Upper lobe of right lung (tissue), 1 donor: ENCODE measurements around the gene RGS12. TPM values are rescaled to one million over a fixed set of nuclear protein-coding genes. Genes with fewer than 3 reads are reported as not detected.
A peak's percentile ranks its signal among the peaks of the same experiment; 100 is the strongest.

Experiments used
- ATAC-seq: fragments of 200-7000 bp; cut with Tn5 transposase; one replicate; pipeline ENCODE4 v1.9.1; 2020; ENCODE audit warnings: mild to moderate bottlenecking, moderate library complexity
- DNase-seq: peaks from one replicate; pipeline ENCODE4 v3.0.0-alpha.2; 2020
- H3K27ac ChIP-seq: fragments of 200-600 bp; one replicate; pipeline ENCODE4 v1.8.0; 2022
- H3K27me3 ChIP-seq: fragments of 200-600 bp; one replicate; pipeline ENCODE4 v1.8.0; 2022; ENCODE audit warnings: mild to moderate bottlenecking
- H3K36me3 ChIP-seq: fragments of 200-600 bp; one replicate; pipeline ENCODE4 v1.8.0; 2022
- H3K4me1 ChIP-seq: fragments of 200-600 bp; one replicate; pipeline ENCODE4 v1.8.0; 2022
- H3K4me3 ChIP-seq: fragments of 200-600 bp; one replicate; pipeline ENCODE4 v1.8.0; 2022; ENCODE audit warnings: mild to moderate bottlenecking
- H3K9me3 ChIP-seq: fragments of 200-600 bp; one replicate; pipeline ENCODE4 v1.8.0; 2022
- CTCF ChIP-seq: fragments of 200-600 bp; IDR thresholded peaks from one replicate; pipeline ENCODE4 v1.8.0; 2022; ENCODE audit warnings: antibody characterized with exemption
- intact Hi-C: fragments of 100-400 bp; cut with DNase I; formaldehyde crosslinking; loops from one replicate; pipeline ENCODE4 v1.11.0; 2022
- total RNA-seq: library from RNA; stranded (reverse); fragmentation: NEBNext Ultra II Directional; extraction: Animal tissue kit (Norgen Biotek cat#: 25700); gene quantifications from one replicate; pipeline ENCODE4 v1.2.1, GENCODE V29; 2021
- donor health status: DM: no; HTN: yes; CAD: no; lungs with severe emphysema.

Gene RGS12
- total RNA-seq, 1 donor from 2014 or later: 58.2 TPM

DNA sequence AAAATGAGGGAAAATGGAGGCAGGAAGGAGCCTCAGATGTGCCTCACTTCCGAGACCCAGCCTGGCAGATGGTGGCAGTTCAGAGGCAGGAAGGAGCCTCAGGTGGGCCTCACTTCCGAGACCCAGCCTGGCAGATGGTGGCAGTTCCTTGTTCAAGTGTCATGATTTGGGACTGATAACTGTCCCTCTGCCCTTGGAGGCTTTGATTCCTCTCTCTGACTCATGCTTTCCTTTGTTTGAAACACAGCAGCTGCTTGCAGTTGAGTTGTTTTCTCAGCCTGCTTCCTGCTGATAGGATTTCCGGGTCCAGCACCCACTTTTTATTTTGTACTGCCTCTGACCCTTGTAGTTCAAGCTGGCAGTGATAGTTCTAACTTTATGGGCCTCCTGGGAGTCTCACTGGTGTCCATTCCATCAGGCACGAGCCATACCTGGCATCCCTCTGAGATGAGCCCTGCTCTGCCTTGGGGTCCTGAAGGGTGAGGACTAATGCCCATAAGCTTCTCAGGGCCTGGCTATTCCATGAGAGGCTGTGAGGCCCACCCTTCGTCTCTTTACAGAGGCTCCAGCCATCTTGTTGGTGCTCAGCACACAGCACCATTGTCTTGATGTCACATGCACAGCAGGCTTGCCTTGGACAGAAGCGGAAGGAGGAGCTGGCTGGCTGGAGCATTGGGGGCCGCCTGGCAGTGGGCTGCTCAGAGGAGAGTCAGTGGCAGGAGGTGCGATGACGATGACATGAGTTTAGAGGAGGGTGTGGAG, 13.0 kb downstream of the RGS12 start:
- peak; percentile 49 for DNase-seq

DNA sequence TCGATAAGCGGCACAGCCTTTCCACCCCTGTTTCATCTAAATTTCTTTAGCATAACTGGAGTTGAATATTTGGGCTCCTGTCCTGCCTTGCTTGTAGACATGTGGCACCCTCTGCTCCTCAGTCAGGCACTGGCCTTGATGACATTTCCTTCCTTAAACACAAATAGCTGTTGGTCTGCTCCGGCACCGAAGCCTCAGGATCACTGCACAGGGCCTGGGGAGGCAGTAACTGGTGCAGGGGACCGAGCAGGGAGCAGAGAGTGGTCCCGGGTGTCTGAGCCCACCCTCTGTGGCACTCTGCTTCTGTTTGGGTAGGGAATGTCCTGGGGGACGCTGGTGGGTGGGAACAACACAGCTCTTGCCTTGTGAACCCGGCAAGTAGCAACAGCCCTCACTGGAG, 13.6 kb downstream of the RGS12 start:
- TF ChIP-seq CTCF: no peak
- ATAC-seq (no peak), DNase-seq (peak; percentile 36)
- Histone ChIP-seq H3K4me1 (peaks cover 47% of the 10 kb centered on the region), H3K36me3 (no peaks in the 10 kb centered on the region), H3K27ac (peak overlapping the region; percentile 30), H3K27me3 (no peaks in the 10 kb centered on the region), H3K9me3 (no peaks in the 10 kb centered on the region), H3K4me3 (no peak overlapping the region)
- intact Hi-C loops: no loop called here

More for the DNA sequence above, 13.0 kb downstream of the RGS12 start:
- Histone ChIP-seq H3K9me3 (no peaks in the 10 kb centered on the region), H3K36me3 (no peaks in the 10 kb centered on the region), H3K27me3 (no peaks in the 10 kb centered on the region), H3K27ac (peak overlapping the region; percentile 30), H3K4me1 (peaks cover 48% of the 10 kb centered on the region), H3K4me3 (no peak overlapping the region)
- no peak for ATAC-seq
- intact Hi-C loops: no loop called here
- no peak for TF ChIP-seq CTCF

- Histone ChIP-seq H3K36me3 (no peaks in the 10 kb centered on the region), H3K27me3 (no peaks in the 10 kb centered on the region), H3K4me3 (no peak overlapping the region), H3K27ac (no peak overlapping the region), H3K4me1 (peaks cover 42% of the 10 kb centered on the region), H3K9me3 (no peaks in the 10 kb centered on the region)
- DNase-seq: peak; percentile 66
- intact Hi-C loops: no loop called here
- ATAC-seq: peak; percentile 16
- TF ChIP-seq CTCF: no peak
These were observed 14.2 kb downstream of the RGS12 start for GRCh38 chr4:3307060-3307459.

DNA sequence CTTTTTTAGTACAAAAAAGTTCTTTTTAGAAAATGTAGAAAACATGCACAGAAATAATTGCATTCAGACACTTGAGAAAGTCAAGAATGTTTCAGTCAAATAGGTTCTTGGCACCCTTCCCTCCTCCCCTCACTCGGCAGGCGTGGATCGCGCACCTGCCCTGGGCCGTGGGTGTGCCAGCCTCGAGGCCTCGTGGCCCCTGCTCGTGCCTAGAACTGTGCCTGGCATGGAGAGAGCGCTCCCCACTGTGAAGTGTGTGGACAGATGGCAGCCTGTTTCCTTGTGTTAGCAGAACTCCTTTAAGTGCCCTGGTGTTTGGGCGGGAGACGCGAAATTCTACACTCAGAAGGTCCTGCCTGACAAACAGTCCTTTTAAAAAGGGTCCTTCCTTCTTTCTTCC, 14.7 kb downstream of the RGS12 start:
- no peaks in the 10 kb centered on the region for H3K36me3 ChIP-seq
- H3K4me1 ChIP-seq: peaks cover 40% of the 10 kb centered on the region
- H3K4me3 ChIP-seq: no peak overlapping the region
- no peak overlapping the region for H3K27ac ChIP-seq
- intact Hi-C loops: no loop called here
- H3K9me3 ChIP-seq: no peaks in the 10 kb centered on the region
- DNase-seq: peak; percentile 44
- no peaks in the 10 kb centered on the region for H3K27me3 ChIP-seq
- ATAC-seq: no peak
- TF ChIP-seq CTCF: no peak

DNA sequence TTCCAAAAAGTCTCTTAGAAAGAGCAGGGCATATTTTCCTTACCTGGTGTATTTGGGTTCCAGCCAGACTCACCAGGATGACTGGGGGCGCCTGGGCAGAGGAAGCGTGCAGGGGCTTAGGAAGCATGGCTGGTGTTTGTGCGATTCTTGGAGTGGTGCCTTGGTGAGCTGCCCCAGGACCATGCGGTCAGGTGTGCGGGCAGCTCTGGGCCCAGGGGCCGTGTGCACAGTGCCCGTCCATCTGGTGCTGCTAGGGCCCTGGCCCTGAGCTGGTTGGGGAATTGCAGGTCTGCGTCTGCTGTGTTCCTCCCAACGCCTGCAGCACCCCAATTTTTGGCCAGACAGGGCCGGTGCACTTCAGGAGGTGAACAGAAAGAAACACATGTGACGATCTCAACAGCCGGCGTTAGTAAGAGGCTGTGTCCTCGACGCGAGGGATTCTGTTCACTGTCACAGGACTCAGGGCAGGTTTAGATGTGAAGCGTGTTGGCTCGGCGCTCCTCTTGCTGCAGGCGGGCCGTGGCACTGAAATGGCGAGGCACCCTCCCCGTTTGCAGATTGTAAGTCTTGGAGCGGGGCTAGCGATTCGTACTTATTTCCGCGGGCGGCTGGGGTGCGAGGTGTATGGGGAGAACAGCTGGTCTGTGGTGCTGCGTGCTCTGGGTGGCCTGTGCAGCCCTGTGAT, 15.2 kb downstream of the RGS12 start:
- no peaks in the 10 kb centered on the region for H3K9me3 ChIP-seq
- intact Hi-C loops: no loop called here
- peaks cover 35% of the 10 kb centered on the region for H3K4me1 ChIP-seq
- H3K27me3 ChIP-seq: no peaks in the 10 kb centered on the region
- H3K27ac ChIP-seq: no peak overlapping the region
- TF ChIP-seq CTCF: no peak
- ATAC-seq: no peak
- H3K36me3 ChIP-seq: no peaks in the 10 kb centered on the region
- peak; percentile 54 for DNase-seq
- H3K4me3 ChIP-seq: no peak overlapping the region
